Measurements from ENCODE around the gene RABL3.

RABL3 gene

GRCh38 chr3:120752865-120753264, 10.5 kb upstream of the RABL3 start:
- no peak overlapping the region for H2BK120ac ChIP-seq (ENCODE audit: low read depth, low read length)
- 100% methylated on average over 1 of the region's 2 CpGs for WGBS
- no peak overlapping the region for H2AK5ac ChIP-seq (ENCODE audit: low read length, severe bottlenecking)
- no peaks in the 10 kb centered on the region for H3K9me3 ChIP-seq (ENCODE audit: control insufficient read depth, low read length)
- H3K14ac ChIP-seq (ENCODE audit: low read length in 2 of 2) = no peak overlapping the region
- H3K79me1 ChIP-seq (replicated peaks; ENCODE audit: low read length, poor library complexity, severe bottlenecking) = peaks cover 7% of the 10 kb centered on the region
- H3K36me3 ChIP-seq (ENCODE audit: control insufficient read depth in 1 of 2, insufficient read depth in 2 of 2, low read depth in 1 of 2, low read length in 2 of 2) = peaks cover 4 to 28% of the 10 kb centered on the region in 2 experiments
- no peak overlapping the region for H3K4ac ChIP-seq (ENCODE audit: low read depth in 1 of 2, low read length in 2 of 2)
- H3K4me2 ChIP-seq (ENCODE audit: low read length, poor library complexity, severe bottlenecking) = no peak overlapping the region
- H3K27me3 ChIP-seq (ENCODE audit: control insufficient read depth in 1 of 2, insufficient read depth in 1 of 2, low read length in 2 of 2) = no peaks in the 10 kb centered on the region
- H3K4me1 ChIP-seq (ENCODE audit: control insufficient read depth, insufficient read depth, low read depth, low read length) = no peaks in the 10 kb centered on the region
- H2BK12ac ChIP-seq (ENCODE audit: low read length in 2 of 2) = no peak overlapping the region
- H2AFZ ChIP-seq (ENCODE audit: low read depth, low read length) = no peak overlapping the region
- H3K27ac ChIP-seq (ENCODE audit: low read length, poor library complexity, severe bottlenecking) = no peak overlapping the region
- no peak overlapping the region for H3K4me3 ChIP-seq (ENCODE audit: insufficient read depth in 1 of 2, low read depth in 1 of 2, low read length in 2 of 2)
- H2BK5ac ChIP-seq (ENCODE audit: low read depth, low read length, poor library complexity, severe bottlenecking) = no peak overlapping the region
- H3K23ac ChIP-seq (ENCODE audit: low read length in 2 of 2) = no peak overlapping the region
- H4K8ac ChIP-seq (ENCODE audit: low read length) = no peak overlapping the region
- H2BK15ac ChIP-seq (ENCODE audit: low read depth, poor library complexity, severe bottlenecking) = no peak overlapping the region
- H3K18ac ChIP-seq (ENCODE audit: low read depth in 1 of 2, low read length in 2 of 2) = no peak overlapping the region
- H4K91ac ChIP-seq (ENCODE audit: low read length) = no peak overlapping the region
- DNase-seq = no peak
- no peak overlapping the region for H3K9ac ChIP-seq (ENCODE audit: low read length)

GRCh38 chr3:120752230-120752629, 9.9 kb upstream of the RABL3 start:
- no peak overlapping the region for H3K4me2 ChIP-seq (ENCODE audit: low read length, poor library complexity, severe bottlenecking)
- no peak for DNase-seq
- peaks cover 6% of the 10 kb centered on the region for H3K79me1 ChIP-seq (replicated peaks; ENCODE audit: low read length, poor library complexity, severe bottlenecking)
- no peak overlapping the region for H2BK12ac ChIP-seq (ENCODE audit: low read length in 2 of 2)
- no peaks in the 10 kb centered on the region for H3K4me1 ChIP-seq (ENCODE audit: control insufficient read depth, insufficient read depth, low read depth, low read length)
- no peaks in the 10 kb centered on the region for H3K9me3 ChIP-seq (ENCODE audit: control insufficient read depth, low read length)
- H2BK120ac ChIP-seq (ENCODE audit: low read depth, low read length) = no peak overlapping the region
- no peak overlapping the region for H2BK5ac ChIP-seq (ENCODE audit: low read depth, low read length, poor library complexity, severe bottlenecking)
- H4K91ac ChIP-seq (ENCODE audit: low read length) = no peak overlapping the region
- WGBS = no CpG with 5 or more reads among the region's 1 CpG
- H3K27me3 ChIP-seq (ENCODE audit: control insufficient read depth in 1 of 2, insufficient read depth in 1 of 2, low read length in 2 of 2) = no peaks in the 10 kb centered on the region
- H3K4me3 ChIP-seq (ENCODE audit: insufficient read depth in 1 of 2, low read depth in 1 of 2, low read length in 2 of 2) = no peak overlapping the region
- H3K27ac ChIP-seq (ENCODE audit: low read length, poor library complexity, severe bottlenecking) = no peak overlapping the region
- H2AK5ac ChIP-seq (ENCODE audit: low read length, severe bottlenecking) = no peak overlapping the region
- H3K9ac ChIP-seq (ENCODE audit: low read length) = no peak overlapping the region
- H2AFZ ChIP-seq (ENCODE audit: low read depth, low read length) = no peak overlapping the region
- no peak overlapping the region for H2BK15ac ChIP-seq (ENCODE audit: low read depth, poor library complexity, severe bottlenecking)
- peaks cover 2 to 28% of the 10 kb centered on the region in 2 experiments for H3K36me3 ChIP-seq (ENCODE audit: control insufficient read depth in 1 of 2, insufficient read depth in 2 of 2, low read depth in 1 of 2, low read length in 2 of 2)
- no peak overlapping the region for H3K23ac ChIP-seq (ENCODE audit: low read length in 2 of 2)
- no peak overlapping the region for H3K4ac ChIP-seq (ENCODE audit: low read depth in 1 of 2, low read length in 2 of 2)
- H4K8ac ChIP-seq (ENCODE audit: low read length) = no peak overlapping the region
- H3K18ac ChIP-seq (ENCODE audit: low read depth in 1 of 2, low read length in 2 of 2) = no peak overlapping the region
- H3K14ac ChIP-seq (ENCODE audit: low read length in 2 of 2) = no peak overlapping the region

GRCh38 chr3:120749843-120750242, 7.5 kb upstream of the RABL3 start:
- H3K9ac ChIP-seq (ENCODE audit: low read length) = no peak overlapping the region
- H3K4me1 ChIP-seq (ENCODE audit: control insufficient read depth, insufficient read depth, low read depth, low read length) = no peaks in the 10 kb centered on the region
- no peak overlapping the region for H2AFZ ChIP-seq (ENCODE audit: low read depth, low read length)
- peaks cover 2 to 25% of the 10 kb centered on the region in 2 experiments for H3K36me3 ChIP-seq (ENCODE audit: control insufficient read depth in 1 of 2, insufficient read depth in 2 of 2, low read depth in 1 of 2, low read length in 2 of 2)
- no peak overlapping the region for H4K8ac ChIP-seq (ENCODE audit: low read length)
- H2AK5ac ChIP-seq (ENCODE audit: low read length, severe bottlenecking) = no peak overlapping the region
- H3K23ac ChIP-seq (ENCODE audit: low read length in 2 of 2) = no peak overlapping the region
- no peak overlapping the region for H3K4me3 ChIP-seq (ENCODE audit: insufficient read depth in 1 of 2, low read depth in 1 of 2, low read length in 2 of 2)
- WGBS = 88% methylated on average over 1 of the region's 1 CpG
- no peak overlapping the region for H3K18ac ChIP-seq (ENCODE audit: low read depth in 1 of 2, low read length in 2 of 2)
- no peak overlapping the region for H2BK120ac ChIP-seq (ENCODE audit: low read depth, low read length)
- H3K9me3 ChIP-seq (ENCODE audit: control insufficient read depth, low read length) = no peaks in the 10 kb centered on the region
- H3K79me1 ChIP-seq (replicated peaks; ENCODE audit: low read length, poor library complexity, severe bottlenecking) = peaks cover 8% of the 10 kb centered on the region
- H3K14ac ChIP-seq (ENCODE audit: low read length in 2 of 2) = no peak overlapping the region
- H4K91ac ChIP-seq (ENCODE audit: low read length) = no peak overlapping the region
- no peak overlapping the region for H3K4me2 ChIP-seq (ENCODE audit: low read length, poor library complexity, severe bottlenecking)
- no peak overlapping the region for H2BK15ac ChIP-seq (ENCODE audit: low read depth, poor library complexity, severe bottlenecking)
- H3K4ac ChIP-seq (ENCODE audit: low read depth in 1 of 2, low read length in 2 of 2) = no peak overlapping the region
- H3K27me3 ChIP-seq (ENCODE audit: control insufficient read depth in 1 of 2, insufficient read depth in 1 of 2, low read length in 2 of 2) = no peaks in the 10 kb centered on the region
- no peak overlapping the region for H2BK12ac ChIP-seq (ENCODE audit: low read length in 2 of 2)
- DNase-seq = no peak
- H3K27ac ChIP-seq (ENCODE audit: low read length, poor library complexity, severe bottlenecking) = no peak overlapping the region
- no peak overlapping the region for H2BK5ac ChIP-seq (ENCODE audit: low read depth, low read length, poor library complexity, severe bottlenecking)

DNA sequence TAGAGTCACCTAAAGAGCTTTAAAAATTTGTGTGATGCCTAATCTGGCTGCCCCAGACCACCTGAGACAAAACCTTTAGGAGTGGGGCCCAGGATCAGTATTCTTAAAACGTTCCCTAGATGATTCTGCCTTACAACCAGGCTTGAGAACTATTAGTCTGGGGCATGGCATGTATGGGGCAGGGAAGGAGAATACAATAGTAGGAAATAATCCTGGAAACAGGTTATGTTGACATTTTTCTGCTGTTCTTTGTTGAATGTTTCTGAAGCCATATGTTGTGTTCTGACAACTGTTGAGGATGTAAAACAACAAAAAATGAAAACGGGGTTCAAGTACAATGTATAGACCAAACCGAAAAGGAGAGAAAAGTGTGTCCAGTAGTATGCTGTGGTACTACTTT, 3.1 kb upstream of the RABL3 start:
- Histone ChIP-seq H3K36me3 (ENCODE audit: control insufficient read depth in 1 of 2, insufficient read depth in 2 of 2, low read depth in 1 of 2, low read length in 2 of 2) (peaks cover 0 to 3% of the 10 kb centered on the region in 2 experiments), H3K4me2 (ENCODE audit: low read length, poor library complexity, severe bottlenecking) (no peak overlapping the region), H2BK15ac (ENCODE audit: low read depth, poor library complexity, severe bottlenecking) (no peak overlapping the region), H3K79me1 (replicated peaks; ENCODE audit: low read length, poor library complexity, severe bottlenecking) (peaks cover 14% of the 10 kb centered on the region), H2BK12ac (ENCODE audit: low read length in 2 of 2) (no peak overlapping the region), H3K9ac (ENCODE audit: low read length) (no peak overlapping the region), H2BK120ac (ENCODE audit: low read depth, low read length) (no peak overlapping the region), H3K4me1 (ENCODE audit: control insufficient read depth, insufficient read depth, low read depth, low read length) (peaks cover 5% of the 10 kb centered on the region), H3K4me3 (ENCODE audit: insufficient read depth in 1 of 2, low read depth in 1 of 2, low read length in 2 of 2) (no peak overlapping the region), H4K8ac (ENCODE audit: low read length) (no peak overlapping the region), H3K9me3 (ENCODE audit: control insufficient read depth, low read length) (no peaks in the 10 kb centered on the region), H3K27ac (ENCODE audit: low read length, poor library complexity, severe bottlenecking) (no peak overlapping the region), H3K14ac (ENCODE audit: low read length in 2 of 2) (no peak overlapping the region), H3K4ac (ENCODE audit: low read depth in 1 of 2, low read length in 2 of 2) (no peak overlapping the region), H3K18ac (ENCODE audit: low read depth in 1 of 2, low read length in 2 of 2) (no peak overlapping the region), H3K27me3 (ENCODE audit: control insufficient read depth in 1 of 2, insufficient read depth in 1 of 2, low read length in 2 of 2) (no peaks in the 10 kb centered on the region), H4K91ac (ENCODE audit: low read length) (no peak overlapping the region), H2AK5ac (ENCODE audit: low read length, severe bottlenecking) (no peak overlapping the region), H3K23ac (ENCODE audit: low read length in 2 of 2) (no peak overlapping the region), H2BK5ac (ENCODE audit: low read depth, low read length, poor library complexity, severe bottlenecking) (no peak overlapping the region), H2AFZ (ENCODE audit: low read depth, low read length) (no peak overlapping the region)
- WGBS = 98% methylated on average over 3 of the region's 3 CpGs
- DNase-seq = no peak
